Caco-2 (cell line): ENCODE results near the gene OTOS. TPM values are rescaled to one million over a fixed set of nuclear protein-coding genes. Genes with fewer than 3 reads are reported as not detected.

Experiments
- BruUV-seq: library from RNA; stranded (reverse); fragments of 400-500 nt; replicated peaks from 2 replicates; lab custom pipeline; 2021; lab: Mats Ljungman, UMichigan
- CTCF ChIA-PET: fragments of 300-600 bp; sonication (Branson Sonifier 250); formaldehyde crosslinking; loops from one replicate; lab custom pipeline; 2022; ENCODE audit warnings: antibody characterized with exemption; lab: Charles Lee
- POLR2A ChIA-PET: fragments of 300-600 bp; sonication (Branson Sonifier 250); formaldehyde crosslinking; loops from one replicate; lab custom pipeline; 2022; ENCODE audit warnings: antibody characterized with exemption; lab: Charles Lee
- DNase-seq, 2 experiments: peaks; one replicate each; pipeline versions ENCODE4 v3.0.0 to v3.0.0-alpha.2; 2020 to 2022
- H3K27me3 ChIP-seq: replicated peaks from 2 replicates; pipeline ENCODE4 v1.6.0; 2011; ENCODE audit warnings: low read length; ENCODE audit not compliant: control insufficient read depth, insufficient read depth
- H3K36me3 ChIP-seq: 2 replicates; pipeline ENCODE4 v1.5.1; 2011; ENCODE audit warnings: low read length; ENCODE audit not compliant: control insufficient read depth, insufficient read depth
- H3K4me1 ChIP-seq: fragments of 250-450 bp; sonication (Bioruptor Pico); 2 replicates; pipeline ENCODE4 v1.5.1; 2020; ENCODE audit warnings: mild to moderate bottlenecking
- H3K4me3 ChIP-seq: 2 replicates; pipeline ENCODE4 v1.5.1; 2011; ENCODE audit warnings: low read depth, mild to moderate bottlenecking, control low read depth, low read length
- H3K9me3 ChIP-seq: fragments of 250-450 bp; sonication (Bioruptor Pico); 2 replicates; pipeline ENCODE4 v1.5.1; 2020; ENCODE audit warnings: mild to moderate bottlenecking, moderate library complexity
- H3K27ac Mint-ChIP-seq: one replicate; pipeline ENCODE4 v1.8.0; 2022; ENCODE audit warnings: mixed read lengths; ENCODE audit not compliant: unreplicated experiment
- H3K27me3 Mint-ChIP-seq: one replicate; pipeline ENCODE4 v1.8.0; 2022; ENCODE audit warnings: mixed read lengths; ENCODE audit not compliant: insufficient read depth, unreplicated experiment
- H3K36me3 Mint-ChIP-seq: one replicate; pipeline ENCODE4 v1.8.0; 2022; ENCODE audit warnings: mild to moderate bottlenecking, mixed read lengths; ENCODE audit not compliant: insufficient read depth, unreplicated experiment
- H3K4me1 Mint-ChIP-seq: one replicate; pipeline ENCODE4 v1.8.0; 2022; ENCODE audit warnings: low read depth, mixed read lengths; ENCODE audit not compliant: unreplicated experiment
- H3K4me3 Mint-ChIP-seq: one replicate; pipeline ENCODE4 v1.8.0; 2022; ENCODE audit warnings: mild to moderate bottlenecking, moderate library complexity, mixed read lengths; ENCODE audit not compliant: unreplicated experiment
- H3K9me3 Mint-ChIP-seq: one replicate; pipeline ENCODE4 v1.8.0; 2022; ENCODE audit warnings: mixed read lengths; ENCODE audit not compliant: unreplicated experiment
- intact Hi-C: fragments of 100-400 bp; cut with micrococcal nuclease; formaldehyde crosslinking; loops from one replicate; pipeline ENCODE4 v1.10.0; 2022; ENCODE audit not compliant: unreplicated experiment
- total RNA-seq: library from RNA; stranded (reverse); gene quantifications from 2 replicates; pipeline ENCODE4 v1.2.3, GENCODE V29; 2022
- TF ChIP-seq, protein P1 (sequence below), 2 experiments: fragments of 200-600 bp in 1 of 2; IDR thresholded peaks; 1 replicate in 1 of 2; 2 replicates in 1 of 2; pipeline versions ENCODE4 v1.5.1 to v1.8.0; 2011 to 2022; ENCODE audit warnings: antibody characterized with exemption in 1 of 2, control low read depth in 1 of 2, inconsistent platforms in 1 of 2, low read depth in 1 of 2, low read length in 1 of 2, mild to moderate bottlenecking in 1 of 2, moderate library complexity in 1 of 2; ENCODE audit not compliant: insufficient read depth in 1 of 2, severe bottlenecking in 1 of 2, unreplicated experiment in 1 of 2

The OTOS gene
- total RNA-seq, 1 experiment from 2014 or later, result not detected

DNA sequence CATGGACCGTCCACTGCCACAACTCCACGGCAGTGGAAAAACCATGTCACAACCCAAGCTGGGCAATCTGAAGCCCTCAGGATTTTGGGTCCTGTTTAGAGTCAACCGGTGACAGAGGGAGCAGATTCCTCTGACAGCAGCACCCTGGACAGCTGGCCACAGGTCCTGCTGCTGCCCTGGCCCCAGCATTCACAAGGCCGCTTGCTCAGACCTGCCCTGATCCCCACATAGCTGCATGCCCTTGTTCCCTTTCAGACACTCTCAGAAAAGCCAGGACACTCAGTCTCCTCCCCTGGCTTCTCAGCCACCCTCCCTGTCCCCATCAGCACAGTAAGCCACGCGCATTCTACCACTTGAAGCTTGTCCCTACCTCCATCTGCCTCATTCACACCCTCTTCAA is 6.0 kb downstream of the OTOS start:
- Mint-ChIP-seq H3K36me3 (peaks cover 6% of the 10 kb centered on the region), H3K4me1 (no peaks in the 10 kb centered on the region), H3K27me3 (peaks cover 3% of the 10 kb centered on the region), H3K9me3 (no peaks in the 10 kb centered on the region), H3K4me3 (peak overlapping the region; percentile 80), H3K27ac (no peak overlapping the region)
- no TSS peak for BruUV-seq
- TF ChIP-seq, protein P1, sequence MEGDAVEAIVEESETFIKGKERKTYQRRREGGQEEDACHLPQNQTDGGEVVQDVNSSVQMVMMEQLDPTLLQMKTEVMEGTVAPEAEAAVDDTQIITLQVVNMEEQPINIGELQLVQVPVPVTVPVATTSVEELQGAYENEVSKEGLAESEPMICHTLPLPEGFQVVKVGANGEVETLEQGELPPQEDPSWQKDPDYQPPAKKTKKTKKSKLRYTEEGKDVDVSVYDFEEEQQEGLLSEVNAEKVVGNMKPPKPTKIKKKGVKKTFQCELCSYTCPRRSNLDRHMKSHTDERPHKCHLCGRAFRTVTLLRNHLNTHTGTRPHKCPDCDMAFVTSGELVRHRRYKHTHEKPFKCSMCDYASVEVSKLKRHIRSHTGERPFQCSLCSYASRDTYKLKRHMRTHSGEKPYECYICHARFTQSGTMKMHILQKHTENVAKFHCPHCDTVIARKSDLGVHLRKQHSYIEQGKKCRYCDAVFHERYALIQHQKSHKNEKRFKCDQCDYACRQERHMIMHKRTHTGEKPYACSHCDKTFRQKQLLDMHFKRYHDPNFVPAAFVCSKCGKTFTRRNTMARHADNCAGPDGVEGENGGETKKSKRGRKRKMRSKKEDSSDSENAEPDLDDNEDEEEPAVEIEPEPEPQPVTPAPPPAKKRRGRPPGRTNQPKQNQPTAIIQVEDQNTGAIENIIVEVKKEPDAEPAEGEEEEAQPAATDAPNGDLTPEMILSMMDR (IDR thresholded peaks at IDR 0.05; ENCODE audit: insufficient read depth in 1 of 2, low read depth in 1 of 2, low read length in 1 of 2, severe bottlenecking in 1 of 2, unreplicated experiment in 1 of 2), result no peak
- H3K9me3 ChIP-seq, result no peaks in the 10 kb centered on the region
- H3K4me3 ChIP-seq, result no peak overlapping the region
- no peak for DNase-seq
- intact Hi-C loops, result no loop called here
- 0 out of 2 replicates have a peak, but pooled peaks cover 4% of the 10 kb centered on the region for H3K4me1 ChIP-seq
- ChIA-PET CTCF (no interaction called here), POLR2A (no interaction called here)
- H3K36me3 ChIP-seq, result no peaks in the 10 kb centered on the region; the same call in 1 of the 2 replicates
- H3K27me3 ChIP-seq, result no peaks in the 10 kb centered on the region

DNA sequence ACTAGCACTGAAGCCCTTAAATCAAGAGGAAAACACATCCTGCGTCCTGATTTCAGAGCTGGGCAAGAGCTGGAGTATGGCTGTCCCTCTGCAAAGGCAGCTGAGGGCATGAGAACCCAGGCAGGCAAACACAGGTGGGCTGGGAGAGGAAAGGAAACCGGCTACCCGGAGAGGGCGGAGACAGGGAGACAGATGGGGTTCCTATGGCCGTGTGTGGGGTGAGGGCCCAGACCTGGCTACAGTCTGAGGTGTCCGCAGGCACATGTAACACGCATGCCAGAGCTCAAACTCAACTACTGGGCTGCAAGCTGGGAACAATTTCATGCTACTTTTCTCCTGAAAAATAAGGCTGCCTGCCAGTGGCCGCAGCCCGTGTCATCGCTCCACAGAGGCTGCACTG is 7.1 kb downstream of the OTOS start:
- Histone ChIP-seq H3K9me3 (no peaks in the 10 kb centered on the region), H3K27me3 (no peaks in the 10 kb centered on the region), H3K4me1 (0 out of 2 replicates have a peak, but pooled peaks cover 4% of the 10 kb centered on the region), H3K4me3 (no peak overlapping the region), H3K36me3 (no peaks in the 10 kb centered on the region; the same call in 1 of the 2 replicates)
- DNase-seq, result no peak
- H3K27me3 Mint-ChIP-seq, result peaks cover 3% of the 10 kb centered on the region
- no peak overlapping the region for H3K4me3 Mint-ChIP-seq
- H3K4me1 Mint-ChIP-seq, result no peaks in the 10 kb centered on the region
- H3K9me3 Mint-ChIP-seq, result no peaks in the 10 kb centered on the region
- TF ChIP-seq, protein P1 (IDR thresholded peaks at IDR 0.05; ENCODE audit: insufficient read depth in 1 of 2, low read depth in 1 of 2, low read length in 1 of 2, severe bottlenecking in 1 of 2, unreplicated experiment in 1 of 2), result no peak
- intact Hi-C loops, result no loop called here
- H3K36me3 Mint-ChIP-seq, result peaks cover 6% of the 10 kb centered on the region
- POLR2A ChIA-PET, result no interaction called here
- no peak overlapping the region for H3K27ac Mint-ChIP-seq
- no TSS peak for BruUV-seq
- CTCF ChIA-PET, result no interaction called here

DNA sequence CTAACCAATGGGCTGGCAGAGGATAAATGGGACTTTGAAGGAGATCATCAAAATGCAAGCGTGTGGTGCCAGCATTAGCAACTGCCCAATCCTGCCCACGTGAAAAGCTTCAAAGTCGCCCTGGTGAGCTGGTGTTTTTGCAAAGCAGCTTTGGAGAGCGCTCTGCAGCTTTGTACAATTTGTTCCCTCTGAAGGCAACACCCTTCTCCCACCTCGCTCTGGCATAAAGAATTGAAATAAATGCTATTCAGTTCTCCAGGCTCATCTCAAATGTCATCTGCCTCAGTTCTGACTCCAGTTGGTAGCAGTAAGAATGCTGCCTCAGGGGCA is 7.8 kb downstream of the OTOS start:
- H3K27ac Mint-ChIP-seq, result no peak overlapping the region
- H3K36me3 Mint-ChIP-seq, result peaks cover 6% of the 10 kb centered on the region
- H3K4me1 Mint-ChIP-seq, result no peaks in the 10 kb centered on the region
- Histone ChIP-seq H3K4me3 (no peak overlapping the region), H3K9me3 (no peaks in the 10 kb centered on the region), H3K4me1 (0 out of 2 replicates have a peak, but pooled peaks cover 4% of the 10 kb centered on the region), H3K36me3 (no peaks in the 10 kb centered on the region; the same call in 1 of the 2 replicates), H3K27me3 (no peaks in the 10 kb centered on the region)
- POLR2A ChIA-PET, result no interaction called here
- H3K9me3 Mint-ChIP-seq, result no peaks in the 10 kb centered on the region
- no peak for DNase-seq
- CTCF ChIA-PET, result no interaction called here
- no TSS peak for BruUV-seq
- H3K27me3 Mint-ChIP-seq, result peaks cover 3% of the 10 kb centered on the region
- H3K4me3 Mint-ChIP-seq, result no peak overlapping the region
- intact Hi-C loops, result no loop called here
- TF ChIP-seq, protein P1 (IDR thresholded peaks at IDR 0.05; ENCODE audit: insufficient read depth in 1 of 2, low read depth in 1 of 2, low read length in 1 of 2, severe bottlenecking in 1 of 2, unreplicated experiment in 1 of 2), result no peak
